Breast epithelium (tissue), 4 donors: ENCODE measurements around the gene MTSS2. TPM values are rescaled to one million over a fixed set of nuclear protein-coding genes. Genes with fewer than 3 reads are reported as not detected.
A peak's percentile ranks its signal among the peaks of the same experiment; 100 is the strongest.

Experiments used
- DNase-seq, 2 donors: peaks; one replicate each; pipeline ENCODE4 v3.0.0-alpha.2; 2019; ENCODE audit warnings: low spot score in 2 of 2
- H3K27ac ChIP-seq, 2 donors: fragments of 200-600 bp; sonication (generic) in 1 of 2; one replicate each; pipeline ENCODE4 v1.5.1; 2016 to 2019; ENCODE audit warnings: mild to moderate bottlenecking in 1 of 2
- H3K27me3 ChIP-seq, 2 donors: fragments of 200-600 bp; sonication (generic) in 1 of 2; one replicate each; pipeline versions ENCODE4 v1.5.1 to v1.6.0; 2017 to 2019; ENCODE audit warnings: control low read depth in 1 of 2, mild to moderate bottlenecking in 1 of 2
- H3K36me3 ChIP-seq: fragments of 200-600 bp; one replicate; pipeline ENCODE4 v1.5.1; 2019
- H3K4me1 ChIP-seq, 2 donors: fragments of 200-600 bp; sonication (generic); one replicate each; pipeline ENCODE4 v1.5.1; 2016 to 2019; ENCODE audit warnings: control low read depth in 1 of 2
- H3K4me3 ChIP-seq, 3 donors: fragments of 200-600 bp; sonication (generic); 1 replicate in 2 of 3; 2 replicates in 1 of 3; pipeline ENCODE4 v1.5.1; 2016 to 2019; ENCODE audit warnings: mild to moderate bottlenecking in 3 of 3, moderate library complexity in 2 of 3
- H3K9me3 ChIP-seq, 2 donors: fragments of 200-600 bp; sonication (generic) in 1 of 2; one replicate each; pipeline ENCODE4 v1.5.1; 2016 to 2019; ENCODE audit warnings: control low read depth in 1 of 2
- POLR2A ChIP-seq: fragments of 450-650 bp; IDR thresholded peaks from one replicate; pipeline ENCODE4 v1.6.1; 2016; ENCODE audit warnings: antibody characterized with exemption, mild to moderate bottlenecking, moderate library complexity
- POLR2AphosphoS5 ChIP-seq, 3 donors: sonication (generic); formaldehyde crosslinking; IDR thresholded peaks; one replicate each; pipeline ENCODE4 v1.6.1; 2017; ENCODE audit warnings: antibody characterized with exemption in 3 of 3
- intact Hi-C: fragments of 100-400 bp; cut with DNase I; formaldehyde crosslinking; loops from one replicate; pipeline ENCODE4 v1.15.1; 2023; ENCODE audit warnings: low total_unique reads
- total RNA-seq, 3 donors: library from RNA; depleted of rRNA; stranded (reverse); fragments of >200 nt; gene quantifications; one replicate each; pipeline ENCODE4 v1.1.0, GENCODE V29; 2016
- TF ChIP-seq, protein P1 (sequence below), 3 donors: fragments of 450-650 bp; IDR thresholded peaks; one replicate each; pipeline ENCODE4 v1.5.1; 2016 to 2017; ENCODE audit warnings: antibody characterized with exemption in 3 of 3, mild to moderate bottlenecking in 3 of 3, moderate library complexity in 3 of 3

MTSS2 gene
- total RNA-seq, 3 donors from 2014 or later: 9.4 to 28.8 (median 22.8) TPM

DNA sequence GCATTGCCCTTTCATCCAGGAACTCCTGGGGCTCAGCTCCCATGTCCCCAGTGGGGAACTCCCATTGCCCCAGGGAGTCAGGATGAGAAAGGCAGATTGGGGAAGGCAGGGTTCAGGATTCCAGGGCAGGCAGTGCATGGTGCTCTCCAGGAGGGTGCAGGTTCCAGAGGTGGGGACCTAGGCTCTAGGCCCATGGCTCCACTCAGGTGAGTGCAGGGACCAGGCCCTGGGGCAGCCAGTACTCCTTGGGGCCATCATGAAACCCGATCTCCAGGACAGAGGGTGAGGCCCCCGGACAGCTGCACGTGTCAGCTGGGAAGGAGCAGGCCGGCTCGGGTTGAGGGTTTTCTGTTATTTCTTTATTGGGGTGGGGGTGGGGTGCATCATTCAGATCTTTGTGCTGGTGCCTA is 1.3 kb upstream of the MTSS2 start:
- Histone ChIP-seq H3K4me3 (no peak overlapping the region), H3K27ac (peak overlapping the region; percentile 92 to 93), H3K36me3 (no peaks in the 10 kb centered on the region), H3K27me3 (no peaks in the 10 kb centered on the region), H3K4me1 (peaks cover 25 to 60% of the 10 kb centered on the region in 2 donors), H3K9me3 (no peaks in the 10 kb centered on the region)
- no peak for DNase-seq
- intact Hi-C loops: no loop called here
- TF ChIP-seq, protein P1, sequence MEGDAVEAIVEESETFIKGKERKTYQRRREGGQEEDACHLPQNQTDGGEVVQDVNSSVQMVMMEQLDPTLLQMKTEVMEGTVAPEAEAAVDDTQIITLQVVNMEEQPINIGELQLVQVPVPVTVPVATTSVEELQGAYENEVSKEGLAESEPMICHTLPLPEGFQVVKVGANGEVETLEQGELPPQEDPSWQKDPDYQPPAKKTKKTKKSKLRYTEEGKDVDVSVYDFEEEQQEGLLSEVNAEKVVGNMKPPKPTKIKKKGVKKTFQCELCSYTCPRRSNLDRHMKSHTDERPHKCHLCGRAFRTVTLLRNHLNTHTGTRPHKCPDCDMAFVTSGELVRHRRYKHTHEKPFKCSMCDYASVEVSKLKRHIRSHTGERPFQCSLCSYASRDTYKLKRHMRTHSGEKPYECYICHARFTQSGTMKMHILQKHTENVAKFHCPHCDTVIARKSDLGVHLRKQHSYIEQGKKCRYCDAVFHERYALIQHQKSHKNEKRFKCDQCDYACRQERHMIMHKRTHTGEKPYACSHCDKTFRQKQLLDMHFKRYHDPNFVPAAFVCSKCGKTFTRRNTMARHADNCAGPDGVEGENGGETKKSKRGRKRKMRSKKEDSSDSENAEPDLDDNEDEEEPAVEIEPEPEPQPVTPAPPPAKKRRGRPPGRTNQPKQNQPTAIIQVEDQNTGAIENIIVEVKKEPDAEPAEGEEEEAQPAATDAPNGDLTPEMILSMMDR (IDR thresholded peaks at IDR 0.05): no peak
- TF ChIP-seq POLR2AphosphoS5 (IDR thresholded peaks at IDR 0.05): no peak
- no peak for TF ChIP-seq POLR2A

DNA sequence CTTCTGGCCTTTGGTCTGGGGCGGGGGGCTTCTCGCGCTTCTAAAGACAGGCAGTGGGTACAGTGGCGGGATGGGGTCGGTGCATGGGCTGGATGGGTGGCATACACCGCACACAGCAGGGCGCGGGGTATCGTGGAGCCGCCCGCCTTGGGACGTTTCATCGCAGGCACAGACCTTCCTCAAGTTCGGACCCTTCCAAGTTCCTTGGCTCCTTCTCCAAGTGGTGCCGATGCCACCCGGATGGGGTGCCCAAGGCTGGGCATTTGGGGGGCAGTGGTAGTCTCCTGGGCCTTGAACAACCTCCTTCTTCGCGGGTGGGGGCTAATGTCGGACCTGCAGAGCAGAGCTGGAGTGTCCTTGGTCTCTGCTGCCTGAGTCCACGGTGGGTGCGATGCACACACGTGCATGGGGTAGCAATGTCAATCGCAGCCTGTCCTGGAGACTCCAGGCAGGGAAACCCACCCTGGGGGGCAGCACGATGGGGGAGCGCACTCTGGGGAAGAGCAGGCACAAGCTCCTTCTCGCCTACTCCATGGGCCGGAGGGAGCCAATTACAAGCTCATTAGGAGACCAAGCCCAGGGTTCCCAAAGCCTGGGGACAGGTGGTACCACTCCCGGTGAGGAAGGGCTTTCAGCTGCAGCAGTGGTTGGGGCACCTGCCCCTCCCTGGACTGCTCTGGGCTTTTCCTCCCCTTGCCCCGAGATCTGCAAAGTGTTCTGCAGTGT is 686 bp upstream of the MTSS2 start:
- DNase-seq: no peak
- intact Hi-C loops: no loop called here
- H3K9me3 ChIP-seq: no peaks in the 10 kb centered on the region
- H3K27me3 ChIP-seq: no peaks in the 10 kb centered on the region
- H3K4me3 ChIP-seq: peak overlapping the region; percentile 61 to 94 (median 77)
- TF ChIP-seq POLR2AphosphoS5 (IDR thresholded peaks at IDR 0.05) (no peak), POLR2A (no peak)
- TF ChIP-seq, protein P1 (IDR thresholded peaks at IDR 0.05): peak in 1 of 3 donors; percentile 10
- H3K27ac ChIP-seq: peak overlapping the region; percentile 92 to 93
- H3K36me3 ChIP-seq: no peaks in the 10 kb centered on the region
- H3K4me1 ChIP-seq: peaks cover 25 to 66% of the 10 kb centered on the region in 2 donors

DNA sequence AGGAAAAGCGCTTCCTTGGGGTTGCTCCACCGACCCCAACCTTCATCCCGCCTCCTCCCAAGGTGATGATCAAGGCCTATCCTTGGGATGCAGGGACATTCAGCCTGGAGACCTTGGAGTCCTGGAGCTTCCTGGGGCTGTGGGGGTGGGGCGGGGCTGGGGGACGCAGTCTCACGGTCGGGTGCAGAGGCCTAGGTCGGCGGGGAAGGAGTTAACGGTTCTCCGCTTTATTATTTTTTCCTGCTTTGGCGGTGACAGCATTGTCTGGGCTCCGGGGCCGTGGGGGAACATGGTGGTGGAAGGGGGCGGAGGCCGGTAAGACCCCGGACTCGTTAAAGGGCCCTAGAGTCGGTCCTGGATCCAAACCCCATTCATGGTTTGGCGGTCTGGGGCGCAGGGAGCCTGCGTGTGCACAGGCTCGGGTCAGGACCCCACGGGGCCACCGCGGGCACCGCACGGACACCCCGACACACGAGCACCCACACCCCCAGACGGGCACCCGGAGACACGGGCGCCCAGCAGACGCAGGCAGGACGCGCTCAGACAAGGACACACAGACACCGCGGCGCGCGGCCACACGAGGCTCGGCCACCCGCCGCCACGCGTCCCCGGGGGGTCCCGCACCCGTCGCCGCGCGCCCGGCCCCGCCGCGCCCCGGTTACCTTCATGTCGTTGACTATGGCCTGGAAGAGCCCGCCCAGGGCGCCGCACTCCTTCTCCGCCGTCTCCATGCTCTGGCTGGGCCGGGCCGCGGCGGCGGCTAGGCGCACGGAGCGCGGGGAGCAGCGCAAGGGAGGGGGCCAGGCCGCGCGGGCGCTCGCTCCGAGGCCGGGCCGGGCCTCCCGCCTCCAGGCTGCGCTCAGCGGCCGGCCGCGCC is 554 bp downstream of the MTSS2 start:
- no peak for DNase-seq
- peak overlapping the region; percentile 61 to 94 (median 77) for H3K4me3 ChIP-seq
- no peaks in the 10 kb centered on the region for H3K9me3 ChIP-seq
- intact Hi-C loops: no loop called here
- no peak for TF ChIP-seq POLR2AphosphoS5 (IDR thresholded peaks at IDR 0.05)
- TF ChIP-seq, protein P1 (IDR thresholded peaks at IDR 0.05): no peak
- peaks cover 27 to 78% of the 10 kb centered on the region in 2 donors for H3K4me1 ChIP-seq
- no peaks in the 10 kb centered on the region for H3K27me3 ChIP-seq
- no peaks in the 10 kb centered on the region for H3K36me3 ChIP-seq
- peak overlapping the region; percentile 85 to 93 for H3K27ac ChIP-seq

DNA sequence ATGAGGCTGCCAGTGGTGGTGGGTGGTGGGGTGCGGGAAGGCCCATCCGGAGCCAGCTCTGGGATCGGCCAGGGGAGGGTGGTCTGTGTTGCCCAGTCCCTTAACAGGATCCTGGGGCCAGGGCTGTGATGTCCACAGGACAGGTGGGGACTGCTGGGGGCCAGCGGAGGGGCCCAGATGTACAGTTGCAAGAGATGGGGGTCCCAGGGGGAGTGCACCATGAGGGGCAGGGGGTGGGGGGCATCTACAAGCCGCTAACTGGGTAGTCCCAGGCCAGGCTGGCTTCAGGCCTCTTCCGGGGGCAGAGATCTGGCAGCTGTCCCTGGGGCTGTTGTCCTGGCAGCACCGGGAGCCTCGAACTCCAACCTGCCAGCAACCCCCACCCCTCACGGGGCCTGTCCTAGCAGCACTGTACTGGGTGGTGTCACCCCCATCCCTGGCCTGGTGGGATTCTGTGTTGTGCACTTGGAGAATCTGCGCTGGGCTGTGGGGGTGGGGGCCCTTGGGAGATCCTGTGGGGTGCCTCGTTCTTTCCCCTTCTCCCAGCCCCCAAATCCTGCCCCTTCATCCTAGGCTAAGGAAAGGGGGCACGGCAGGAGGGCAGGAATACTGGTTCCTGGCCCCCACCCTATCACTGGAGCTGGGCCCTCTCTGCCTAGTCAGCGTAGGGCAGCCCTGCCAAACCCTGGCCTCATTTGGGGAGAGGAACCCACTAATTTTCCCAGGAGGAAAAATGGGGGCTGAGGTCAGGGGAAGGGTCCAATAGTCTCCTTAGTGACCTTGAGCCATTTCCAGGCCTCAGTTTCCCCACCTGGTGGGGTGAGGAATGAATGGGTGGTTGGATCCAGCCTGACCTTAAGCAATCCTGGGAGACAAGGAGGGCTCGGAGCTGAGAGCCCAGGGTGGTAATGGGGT is 1.4 kb downstream of the MTSS2 start:
- intact Hi-C loops: loop anchor here (5.0 kb wide), 2 partner anchors 53 to 88 kb away; no protein-coding TSS in a partner anchor
- H3K9me3 ChIP-seq: no peaks in the 10 kb centered on the region

More for the DNA sequence above, 1.4 kb downstream of the MTSS2 start:
- DNase-seq: no peak
- peaks cover 30 to 80% of the 10 kb centered on the region in 2 donors for H3K4me1 ChIP-seq
- peak overlapping the region; percentile 85 to 93 for H3K27ac ChIP-seq
- no peaks in the 10 kb centered on the region for H3K36me3 ChIP-seq
- H3K27me3 ChIP-seq: no peaks in the 10 kb centered on the region
- TF ChIP-seq POLR2AphosphoS5 (IDR thresholded peaks at IDR 0.05): no peak
- no peak for TF ChIP-seq POLR2A
- TF ChIP-seq, protein P1 (IDR thresholded peaks at IDR 0.05): no peak
- H3K4me3 ChIP-seq: peak overlapping the region; percentile 61 to 94 (median 77)
